CD4-positive, alpha-beta T cell treated with Interleukin-15 for 4 hours (primary cell): ENCODE results near the gene EFCAB6.

Source experiments
- DNase-seq: peaks from one replicate; pipeline ENCODE4 v3.0.0-alpha.2; 2020; ENCODE audit warnings: low spot score

The EFCAB6 gene

GRCh38 chr22:43802897-43803495, 9.1 kb downstream of the EFCAB6 start:
- no peak for DNase-seq

DNA sequence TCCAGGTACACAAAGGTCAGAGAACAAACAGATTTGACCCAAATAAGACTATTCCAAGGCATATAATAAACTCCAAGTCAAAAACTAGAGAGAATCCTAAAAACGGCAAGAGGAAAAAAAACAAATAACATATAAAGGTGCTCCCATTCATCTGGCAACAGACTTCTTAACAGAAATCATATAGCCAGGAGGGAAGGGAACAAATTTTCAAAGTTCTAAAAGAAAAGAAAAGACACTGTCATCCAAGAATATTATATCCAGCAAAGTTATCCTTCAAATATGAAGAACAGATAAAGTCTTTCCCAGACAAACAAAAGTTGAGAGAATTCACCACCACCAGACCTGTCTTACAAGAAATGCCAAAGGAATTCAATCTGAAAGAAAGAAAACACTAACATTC, 11.1 kb downstream of the EFCAB6 start:
- no peak for DNase-seq

DNA sequence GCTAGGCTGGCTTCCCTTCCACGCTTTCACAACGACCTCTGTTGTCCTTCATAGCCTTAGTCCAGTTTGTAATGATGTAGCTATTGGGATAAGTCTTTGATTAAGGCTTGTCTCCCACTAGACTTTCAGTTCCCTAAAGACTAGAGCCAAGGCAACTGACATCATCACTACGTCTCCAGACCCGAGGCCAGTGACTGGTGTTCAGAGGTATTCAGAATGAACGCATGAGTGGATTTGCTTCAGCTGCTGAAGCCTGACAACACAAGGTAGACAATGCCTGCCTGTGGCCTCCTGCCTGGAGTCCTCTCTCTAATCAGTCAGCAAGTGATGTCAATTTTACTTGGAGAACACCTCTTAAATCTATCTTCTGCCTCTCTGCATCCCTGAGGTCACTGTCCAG, 13.6 kb downstream of the EFCAB6 start:
- DNase-seq = no peak

DNA sequence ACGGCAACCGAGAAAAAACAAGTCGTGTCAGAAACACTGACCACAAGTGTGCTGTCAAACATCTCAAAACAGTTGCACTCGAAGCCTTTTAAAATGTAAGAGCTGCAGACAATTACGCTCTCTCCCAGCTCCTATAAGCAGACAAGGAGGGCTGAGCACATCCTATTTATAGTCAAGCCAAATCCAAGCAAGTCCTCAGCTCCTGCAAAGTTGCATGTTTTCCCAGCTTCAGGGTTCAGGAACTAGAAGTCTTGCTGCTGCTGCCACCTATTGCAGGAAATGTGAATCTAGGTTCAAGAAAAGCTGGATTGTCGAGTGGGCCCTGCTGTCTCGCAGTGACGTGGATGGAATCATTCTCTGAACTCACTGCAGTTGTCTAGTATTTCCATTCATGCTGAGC, 15.5 kb downstream of the EFCAB6 start:
- DNase-seq = no peak

DNA sequence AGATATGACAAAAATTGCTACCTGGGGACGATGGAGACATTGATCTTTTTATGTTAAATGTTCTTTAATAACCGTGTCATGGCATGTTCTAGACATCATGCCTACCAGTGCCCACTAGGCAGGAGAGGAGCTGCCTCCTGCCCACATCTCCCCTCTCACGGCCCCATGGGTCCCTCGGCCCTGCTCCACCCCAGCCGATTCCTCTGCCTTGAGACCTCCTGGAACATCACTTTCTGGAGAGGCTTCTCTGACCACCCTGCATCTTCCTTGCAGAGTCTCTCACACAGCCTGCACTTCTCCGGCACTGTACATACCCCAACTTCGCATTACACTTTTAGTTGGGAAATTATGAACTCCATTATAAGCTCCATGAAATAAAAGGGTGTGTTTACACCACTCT, 16.8 kb downstream of the EFCAB6 start:
- no peak for DNase-seq

DNA sequence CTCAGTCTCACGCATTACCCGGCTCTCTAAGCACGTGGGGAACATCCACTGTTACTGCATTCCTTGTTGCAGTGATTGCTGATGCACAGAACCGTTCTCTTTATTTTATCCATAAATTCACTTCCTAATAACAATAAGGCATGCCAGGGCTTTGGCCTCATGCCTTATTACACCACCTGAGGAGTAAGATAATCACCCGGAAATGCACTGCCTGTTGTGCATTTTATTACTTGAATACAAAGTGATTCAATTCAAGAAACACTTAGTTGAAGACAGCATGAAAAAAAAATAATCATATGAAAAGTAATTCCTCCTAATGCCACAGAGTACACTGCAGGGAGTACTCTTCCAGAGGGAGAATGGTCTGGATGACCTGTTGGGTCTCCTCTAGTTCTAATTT, 19.2 kb downstream of the EFCAB6 start:
- DNase-seq = no peak

DNA sequence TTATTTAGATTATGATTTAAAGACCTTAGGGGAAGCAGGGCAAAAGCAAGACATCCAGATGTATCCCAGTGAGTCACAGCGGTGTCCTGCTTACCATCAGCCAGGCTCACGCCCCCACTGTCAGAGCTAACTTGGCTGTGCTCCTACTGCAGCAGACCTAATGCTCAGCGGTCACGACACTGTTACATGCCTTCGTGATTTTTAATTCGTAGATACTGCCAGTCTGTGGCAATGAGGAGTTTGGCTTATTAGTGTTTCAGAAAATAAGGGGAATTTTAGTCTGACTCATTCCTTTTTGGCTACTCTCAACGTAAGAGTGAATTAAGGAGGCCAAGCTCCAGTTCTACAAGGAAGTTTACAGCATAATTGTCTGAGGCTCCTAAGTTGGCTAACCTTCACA, 22.7 kb downstream of the EFCAB6 start:
- DNase-seq = no peak

DNA sequence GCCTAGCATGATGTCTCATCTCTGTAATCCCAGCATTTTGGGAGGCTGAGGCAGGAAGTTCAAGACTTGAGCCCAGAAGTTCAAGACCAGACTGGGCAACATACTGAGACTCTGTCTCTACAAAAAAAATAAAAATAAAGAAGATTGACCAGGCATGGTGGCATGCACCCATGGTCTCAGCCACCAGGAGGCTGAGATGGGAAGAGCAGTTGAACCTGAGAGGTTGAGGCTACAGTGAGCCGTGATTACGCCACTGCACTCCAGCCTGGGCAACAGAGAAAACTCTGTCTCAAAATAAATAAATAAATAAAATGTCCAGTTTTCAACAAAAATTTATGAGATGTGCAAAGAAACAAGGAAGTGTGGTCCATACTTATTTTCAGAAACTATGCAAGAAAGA, 28.3 kb downstream of the EFCAB6 start:
- no peak for DNase-seq

- no peak for DNase-seq
Observed at GRCh38 chr22:43782448-43782847, 29.7 kb downstream of the EFCAB6 start.

DNA sequence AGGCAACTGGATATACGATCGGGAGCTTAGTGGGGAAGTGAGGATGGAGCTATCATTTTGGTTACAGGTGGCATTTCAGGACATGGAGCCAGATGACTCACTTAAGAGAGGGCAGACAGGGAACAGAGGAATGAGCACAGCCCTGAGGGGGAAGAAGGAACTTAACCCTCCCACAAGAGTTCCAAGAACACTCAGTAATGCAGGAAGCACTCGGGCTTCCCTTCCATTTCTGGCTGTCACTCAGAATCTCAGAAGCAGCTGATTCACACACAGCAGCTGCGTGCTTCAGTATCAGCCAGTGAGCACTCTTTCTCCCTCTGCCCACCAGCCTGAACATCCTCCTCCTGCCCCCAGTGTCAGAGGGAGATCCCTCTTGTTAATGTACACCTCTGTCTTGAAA, 34.8 kb downstream of the EFCAB6 start:
- no peak for DNase-seq

- no peak for DNase-seq
Observed at GRCh38 chr22:43776081-43776670, 35.9 kb downstream of the EFCAB6 start.

- no peak for DNase-seq
Observed at GRCh38 chr22:43774318-43774915, 37.7 kb downstream of the EFCAB6 start.

DNA sequence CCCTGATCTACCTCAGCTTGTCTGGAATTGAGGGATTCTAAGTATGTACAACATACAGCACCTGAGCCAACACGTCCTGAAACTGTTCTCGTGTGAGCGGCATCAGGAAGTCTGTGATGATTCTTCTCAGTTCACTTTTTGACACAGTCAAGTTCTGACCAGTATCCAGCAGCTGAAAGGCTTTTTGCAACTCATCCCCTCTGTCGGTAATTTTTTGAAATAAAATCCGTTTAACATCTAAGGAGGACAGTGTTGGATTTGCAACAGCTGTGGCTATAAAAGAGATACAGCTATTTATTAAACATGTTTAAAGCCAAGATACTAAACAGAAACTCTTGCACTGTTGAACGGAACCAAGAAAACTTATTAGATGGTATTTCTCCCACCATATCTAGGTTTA, 39.3 kb downstream of the EFCAB6 start:
- DNase-seq = no peak

- no peak for DNase-seq
Observed at GRCh38 chr22:43755452-43755851, 56.7 kb downstream of the EFCAB6 start.

DNA sequence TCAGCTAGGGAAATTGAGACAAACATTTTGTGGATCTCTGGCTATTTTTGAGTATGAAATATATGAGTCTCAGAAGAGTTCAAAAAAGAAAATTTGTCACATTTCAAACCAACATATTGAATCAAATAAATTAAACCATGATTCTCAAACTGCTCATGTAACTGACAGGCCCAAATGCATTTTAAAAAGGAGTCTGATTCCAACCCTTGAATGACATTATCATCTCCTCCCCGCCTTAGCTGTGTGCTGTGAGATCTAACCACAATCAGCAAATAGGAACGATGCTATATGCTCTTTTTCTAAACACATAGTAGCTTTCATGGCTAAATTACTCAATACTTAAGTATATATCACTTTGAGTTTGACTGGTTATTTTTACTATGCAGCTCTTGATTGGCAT, 57.1 kb downstream of the EFCAB6 start:
- DNase-seq = no peak

GRCh38 chr22:43754176-43754575, 57.9 kb downstream of the EFCAB6 start:
- DNase-seq = no peak

GRCh38 chr22:43753688-43754087, 58.4 kb downstream of the EFCAB6 start:
- DNase-seq = no peak

- DNase-seq = no peak
Observed at GRCh38 chr22:43750751-43751150, 61.4 kb downstream of the EFCAB6 start.

DNA sequence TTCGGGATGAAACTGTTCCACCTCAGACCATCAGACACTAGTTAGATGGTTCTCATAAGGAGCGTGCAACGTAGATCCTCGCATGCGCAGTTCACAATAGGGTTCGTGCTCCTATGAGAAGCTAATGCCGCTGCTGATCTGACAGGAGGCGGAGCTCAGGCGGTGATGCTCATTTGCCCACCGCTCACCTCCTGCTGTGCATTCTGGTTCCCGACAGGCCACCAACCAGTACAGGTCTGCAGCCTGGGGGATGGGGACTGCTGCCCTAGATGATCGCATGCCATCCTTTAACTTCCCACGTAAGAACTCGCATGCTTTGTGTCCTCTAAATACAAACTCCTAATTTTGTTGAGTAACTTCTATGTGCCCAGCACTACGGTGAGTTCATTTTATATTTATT, 62.6 kb downstream of the EFCAB6 start:
- DNase-seq = no peak

DNA sequence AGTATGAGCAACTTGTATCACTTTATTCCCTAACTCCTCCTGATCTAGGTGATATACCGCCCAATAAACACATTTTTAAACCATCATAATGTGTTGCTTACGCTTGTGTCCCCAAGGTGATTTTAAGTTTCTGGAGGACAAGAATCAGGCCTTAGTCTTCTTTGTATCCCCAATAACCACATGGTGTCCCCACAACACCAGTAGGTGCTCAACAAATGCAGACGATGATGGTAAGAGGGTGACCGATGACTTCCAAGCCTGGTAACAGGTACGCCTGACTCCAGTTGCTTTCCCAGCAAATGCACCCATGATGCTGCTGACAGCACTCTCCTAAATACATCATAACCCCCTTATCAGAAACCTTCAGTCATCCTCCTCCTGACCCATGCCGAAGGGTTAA, 64.2 kb downstream of the EFCAB6 start:
- DNase-seq = no peak

DNA sequence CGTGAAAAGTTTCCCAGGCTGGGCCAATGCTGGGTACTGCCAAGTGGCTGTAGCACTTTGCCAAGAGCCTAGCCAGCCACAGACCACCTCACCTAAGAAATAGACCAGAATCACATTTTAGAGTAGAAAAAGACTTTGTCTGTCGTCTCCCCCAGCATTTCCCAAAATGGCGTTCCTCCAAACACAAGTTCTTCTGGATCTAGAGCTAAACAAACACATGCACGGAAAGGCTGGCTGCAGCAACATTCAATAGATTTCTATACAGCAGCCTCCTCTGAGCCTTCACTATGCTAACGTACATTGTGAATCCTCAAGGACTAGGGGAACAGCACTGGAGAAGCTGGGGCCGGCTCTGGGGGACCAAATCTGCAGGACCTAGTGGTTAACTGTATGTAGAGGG, 65.0 kb downstream of the EFCAB6 start:
- DNase-seq = no peak

DNA sequence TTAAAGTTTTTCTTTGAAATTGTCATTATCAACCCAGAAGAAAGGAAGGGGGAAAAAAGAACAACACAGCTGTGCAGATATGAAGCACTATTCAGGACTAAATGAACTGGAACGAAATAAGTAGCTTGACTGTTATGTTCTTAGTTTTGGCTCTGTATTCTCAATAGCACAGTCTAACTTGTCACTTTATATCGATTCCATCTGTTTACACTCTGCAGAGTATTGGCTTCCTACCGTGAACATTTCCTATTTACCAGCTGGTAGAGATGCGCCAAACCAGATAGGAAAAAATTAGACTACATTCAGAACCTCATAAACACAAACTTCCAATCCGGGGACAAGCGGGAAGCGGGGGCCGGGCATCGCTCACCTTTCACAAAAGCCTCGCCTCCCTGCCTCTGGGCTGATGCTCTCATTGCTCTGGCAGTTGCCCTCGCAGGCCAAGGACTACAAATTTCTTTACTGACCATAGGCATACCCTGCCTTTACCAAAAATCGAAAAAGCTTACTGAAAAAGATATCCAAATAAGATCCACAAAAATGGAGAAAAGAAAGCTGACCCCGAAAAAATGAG, 66.2 kb downstream of the EFCAB6 start:
- DNase-seq = no peak

DNA sequence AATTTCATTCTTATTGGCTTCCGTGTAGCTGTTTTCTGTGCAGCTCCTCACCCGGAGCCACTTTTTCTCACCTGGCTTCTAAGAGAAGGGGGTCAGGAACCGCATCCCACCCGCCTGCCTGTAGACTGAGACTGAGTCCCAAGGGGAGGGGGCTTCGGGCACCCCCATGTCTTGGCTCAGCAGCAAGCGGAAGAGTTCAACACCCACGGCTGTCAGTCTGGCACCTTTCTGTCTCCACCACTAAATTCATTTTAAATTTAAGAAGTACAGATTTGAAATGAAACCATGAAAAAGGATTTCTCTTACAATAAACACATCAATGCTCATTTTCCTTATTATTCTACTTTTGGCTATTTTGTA, 66.7 kb downstream of the EFCAB6 start:
- DNase-seq = no peak
